T-helper 2 cell (primary cell): ENCODE data around the gene MYO1C.
"Not testable (repeated sequence)": the region's sequence is repeated elsewhere in the genome, so short reads cannot be mapped to it uniquely, and the experiment has no call there.

ENCODE experiments used
- DNase-seq, 5 experiments: peaks; one replicate each; pipeline versions ENCODE4 v3.0.0 to v3.0.0-alpha.2; 2012 to 2022

Gene MYO1C

GRCh38 chr17:1462164-1463112 is 30.0 kb downstream of the MYO1C start:
- peak in 1 of 5 experiments; percentile 21 for DNase-seq

- DNase-seq: no peak
Measured at GRCh38 chr17:1461198-1461944, 31.1 kb downstream of the MYO1C start.

GRCh38 chr17:1460233-1460632 is 32.3 kb downstream of the MYO1C start:
- DNase-seq: no peak

- peak; percentile 97 to 99 (median 98) for DNase-seq
Measured at GRCh38 chr17:1455797-1456599, 36.5 kb downstream of the MYO1C start, which contains the start of gene CRK. Gene CRK, minus strand, starts transcription at chr17:1456232. Its CDS starts 115 bp downstream, at chr17:1456117.

GRCh38 chr17:1455291-1455796 is 37.1 kb downstream of the MYO1C start:
- DNase-seq: peak in 3 of 5 experiments; percentile 11 to 50 (median 11)

- DNase-seq: no peak
Measured at GRCh38 chr17:1454541-1454940, 37.9 kb downstream of the MYO1C start.

GRCh38 chr17:1453694-1454093 is 38.8 kb downstream of the MYO1C start:
- DNase-seq: not testable (repeated sequence)

- no peak for DNase-seq
Measured at GRCh38 chr17:1452836-1453235, 39.6 kb downstream of the MYO1C start.

- DNase-seq: not testable (repeated sequence)
Measured at GRCh38 chr17:1450261-1450660, 42.2 kb downstream of the MYO1C start.

- DNase-seq: no peak
Measured at GRCh38 chr17:1449412-1449967, 43.0 kb downstream of the MYO1C start.

- no peak for DNase-seq
Measured at GRCh38 chr17:1447052-1447451, 45.4 kb downstream of the MYO1C start.

GRCh38 chr17:1446201-1446600 is 46.3 kb downstream of the MYO1C start:
- no peak for DNase-seq

GRCh38 chr17:1445695-1446094 is 46.8 kb downstream of the MYO1C start:
- not testable (repeated sequence) for DNase-seq

GRCh38 chr17:1442721-1443120 is 49.8 kb downstream of the MYO1C start:
- not testable (repeated sequence) for DNase-seq

- no peak for DNase-seq
Measured at GRCh38 chr17:1442187-1442586, 50.3 kb downstream of the MYO1C start.

GRCh38 chr17:1440921-1441320 is 51.6 kb downstream of the MYO1C start:
- DNase-seq: no peak

GRCh38 chr17:1438593-1439083 is 53.8 kb downstream of the MYO1C start:
- no peak for DNase-seq

- no peak for DNase-seq
Measured at GRCh38 chr17:1435326-1435725, 57.2 kb downstream of the MYO1C start.

GRCh38 chr17:1434150-1434549 is 58.3 kb downstream of the MYO1C start:
- no peak for DNase-seq

- peak in 1 of 5 experiments; percentile 8 for DNase-seq
Measured at GRCh38 chr17:1431631-1432104, 60.8 kb downstream of the MYO1C start.

- DNase-seq: no peak
Measured at GRCh38 chr17:1423456-1424135, 68.9 kb downstream of the MYO1C start.
